Upper lobe of left lung (tissue), 6 donors: Measurements from ENCODE around the gene RABEPK. TPM values are rescaled to one million over a fixed set of nuclear protein-coding genes. Genes with fewer than 3 reads are reported as not detected.
A peak's percentile ranks its signal among the peaks of the same experiment; 100 is the strongest.
"Not testable (repeated sequence)": the region's sequence is repeated elsewhere in the genome, so short reads cannot be mapped to it uniquely, and the experiment has no call there.

Experiments
- ATAC-seq, 2 donors: fragments of 200-7000 bp; cut with Tn5 transposase; one replicate each; pipeline ENCODE4 v1.9.1; 2022; ENCODE audit warnings: mild to moderate bottlenecking in 2 of 2, moderate library complexity in 2 of 2; ENCODE audit not compliant: low FRiP score in 2 of 2
- DNase-seq, 2 donors: peaks; one replicate each; pipeline ENCODE4 v3.0.0-alpha.2; 2019 to 2020
- H3K27ac ChIP-seq, 4 donors: fragments of 200-600 bp; sonication (generic); one replicate each; pipeline ENCODE4 v1.5.1; 2016 to 2019
- H3K27me3 ChIP-seq, 4 donors: fragments of 200-600 bp; sonication (generic); one replicate each; pipeline ENCODE4 v1.5.1; 2017 to 2019
- H3K36me3 ChIP-seq, 4 donors: fragments of 200-600 bp; sonication (generic); one replicate each; pipeline ENCODE4 v1.5.1; 2016 to 2019
- H3K4me1 ChIP-seq, 4 donors: fragments of 200-600 bp; sonication (generic); one replicate each; pipeline ENCODE4 v1.5.1; 2018 to 2019
- H3K4me3 ChIP-seq, 4 donors: fragments of 200-600 bp; sonication (generic); one replicate each; pipeline ENCODE4 v1.5.1; 2017 to 2019; ENCODE audit warnings: mild to moderate bottlenecking in 2 of 4, moderate library complexity in 1 of 4
- H3K9me3 ChIP-seq, 4 donors: fragments of 200-600 bp; sonication (generic); one replicate each; pipeline ENCODE4 v1.5.1; 2018 to 2019
- CTCF ChIP-seq, 6 experiments: fragments of 450-650 bp in 4 of 6; fragments of 200-600 bp in 2 of 6; sonication (generic) in 2 of 6; IDR thresholded peaks; one replicate each; pipeline ENCODE4 v1.5.1; 2016 to 2019; ENCODE audit warnings: antibody characterized with exemption in 6 of 6
- EP300 ChIP-seq, 4 donors: sonication (generic); formaldehyde crosslinking; IDR thresholded peaks; one replicate each; pipeline ENCODE4 v1.5.1; 2017; ENCODE audit warnings: antibody characterized with exemption in 4 of 4, control low read depth in 2 of 4
- POLR2A ChIP-seq, 4 donors: fragments of 450-650 bp; IDR thresholded peaks; one replicate each; pipeline ENCODE4 v1.5.1; 2016 to 2017; ENCODE audit warnings: antibody characterized with exemption in 4 of 4, mild to moderate bottlenecking in 2 of 4
- POLR2AphosphoS5 ChIP-seq, 2 donors: sonication (generic); formaldehyde crosslinking; IDR thresholded peaks; one replicate each; pipeline ENCODE4 v1.5.1; 2017; ENCODE audit warnings: antibody characterized with exemption in 2 of 2
- WGBS, 2 donors: methylation state at CpG; one replicate each; pipeline ENCODE4 v1.1.5; 2017 to 2018; 5-methylcytosine and 5-hydroxymethylcytosine counted together
- total RNA-seq, 6 donors: library from RNA; depleted of rRNA in 4 of 6; stranded (reverse); fragments of >200 nt in 4 of 6; gene quantifications; one replicate each; pipeline versions ENCODE4 v1.1.0 to v1.2.1, GENCODE V29; 2016 to 2021
- donor health status: DM: no; HTN: no; CAD: no; lungs with moderate emphysema.
- donor health status: DM: no; HTN: yes; CAD: no; lungs with severe emphysema.

The RABEPK gene
- total RNA-seq, 6 donors from 2014 or later = 4.9 to 16.6 (median 12.7) TPM

- Histone ChIP-seq H3K27ac (no peak overlapping the region), H3K4me3 (no peak overlapping the region), H3K4me1 (peaks cover 38 to 40% (median 39%) of the 10 kb centered on the region in 4 donors), H3K9me3 (no peaks in the 10 kb centered on the region), H3K27me3 (no peaks in the 10 kb centered on the region), H3K36me3 (peaks cover 12 to 90% (median 53%) of the 10 kb centered on the region in 4 donors)
- TF ChIP-seq EP300 (IDR thresholded peaks at IDR 0.05) = no peak
- TF ChIP-seq POLR2AphosphoS5 (IDR thresholded peaks at IDR 0.05) = no peak
- TF ChIP-seq CTCF (IDR thresholded peaks at IDR 0.05) = no peak
- TF ChIP-seq POLR2A (IDR thresholded peaks at IDR 0.05) = no peak
- no peak for DNase-seq
- peak in 1 of 2 donors; percentile 67 for ATAC-seq
- WGBS, 2 donors = 71 to 76% methylated on average over 3 of the region's 3 CpGs
These were observed 33.3 kb downstream of the RABEPK start for GRCh38 chr9:125233678-125234077.

- ATAC-seq, H3K27me3 ChIP-seq, H3K27ac ChIP-seq, DNase-seq, H3K4me3 ChIP-seq, H3K9me3 ChIP-seq: not testable (repeated sequence)
- Histone ChIP-seq H3K36me3 (peaks cover 16 to 90% (median 55%) of the 10 kb centered on the region in 4 donors), H3K4me1 (peaks cover 42 to 44% (median 43%) of the 10 kb centered on the region in 4 donors)
- 91 to 96% methylated on average over 8 of the region's 8 CpGs for WGBS, 2 donors
These were observed 33.8 kb downstream of the RABEPK start for GRCh38 chr9:125234099-125234498.

GRCh38 chr9:125235804-125236519, 35.6 kb downstream of the RABEPK start:
- Histone ChIP-seq H3K9me3 (no peaks in the 10 kb centered on the region), H3K27me3 (no peaks in the 10 kb centered on the region), H3K4me3 (peak overlapping the region in 1 of 4 donors; percentile 22), H3K36me3 (peaks cover 21 to 82% (median 56%) of the 10 kb centered on the region in 4 donors), H3K27ac (peak overlapping the region in 1 of 4 donors; percentile 17), H3K4me1 (peaks cover 49 to 58% (median 53%) of the 10 kb centered on the region in 4 donors)
- TF ChIP-seq EP300 (IDR thresholded peaks at IDR 0.05) (no peak), CTCF (IDR thresholded peaks at IDR 0.05) (no peak), POLR2A (IDR thresholded peaks at IDR 0.05) (no peak), POLR2AphosphoS5 (IDR thresholded peaks at IDR 0.05) (no peak)
- 49 to 56% methylated on average over 5 of the region's 5 CpGs for WGBS, 2 donors
- DNase-seq = no peak
- no peak for ATAC-seq

GRCh38 chr9:125236520-125237159, 36.3 kb downstream of the RABEPK start:
- DNase-seq, H3K27me3 ChIP-seq, H3K27ac ChIP-seq, H3K9me3 ChIP-seq, ATAC-seq: not testable (repeated sequence)
- 69 to 75% methylated on average over 5 of the region's 5 CpGs for WGBS, 2 donors
- peaks cover 49 to 58% (median 53%) of the 10 kb centered on the region in 4 donors for H3K4me1 ChIP-seq
- H3K4me3 ChIP-seq = peak overlapping the region in 1 of 4 donors; percentile 22
- peaks cover 18 to 75% (median 53%) of the 10 kb centered on the region in 4 donors for H3K36me3 ChIP-seq

- ATAC-seq = no peak
- WGBS, 2 donors = 76 to 88% methylated on average over 7 of the region's 7 CpGs
- no peaks in the 10 kb centered on the region for H3K9me3 ChIP-seq
- peak overlapping the region in 1 of 4 donors; percentile 52 for H3K27ac ChIP-seq
- TF ChIP-seq POLR2A (IDR thresholded peaks at IDR 0.05) = no peak
- no peak for TF ChIP-seq CTCF (IDR thresholded peaks at IDR 0.05)
- no peak for TF ChIP-seq POLR2AphosphoS5 (IDR thresholded peaks at IDR 0.05)
- TF ChIP-seq EP300 (IDR thresholded peaks at IDR 0.05) = no peak
- H3K4me3 ChIP-seq = peak overlapping the region in 2 of 4 donors; percentile 77 to 94
- H3K36me3 ChIP-seq = peaks cover 18 to 65% (median 48%) of the 10 kb centered on the region in 4 donors
- H3K4me1 ChIP-seq = peaks cover 58 to 73% (median 63%) of the 10 kb centered on the region in 4 donors
- H3K27me3 ChIP-seq = no peaks in the 10 kb centered on the region
- DNase-seq = no peak
These were observed 38.0 kb downstream of the RABEPK start for GRCh38 chr9:125238127-125238914.
